ENCODE data around the gene NXPE2.
"Not testable (repeated sequence)": the region's sequence is repeated elsewhere in the genome, so short reads cannot be mapped to it uniquely, and the experiment has no call there.

NXPE2 gene

GRCh38 chr11:114678125-114679036 lies at the start of gene NXPE2:
NXPE2 (plus strand) TSS chr11:114678527; CDS start chr11:114678576, 49 bp downstream.
- DNase-seq, result no peak
- Mint-ChIP-seq H3K9me3 (peaks cover 2% of the 10 kb centered on the region), H3K27me3 (no peaks in the 10 kb centered on the region), H3K36me3 (ENCODE audit: low read depth) (no peaks in the 10 kb centered on the region), H3K4me3 (no peak within 1 kb of the TSS), H3K27ac (no peak within 1 kb of the TSS), H3K4me1 (ENCODE audit: low read depth) (no peaks in the 10 kb centered on the region)

DNA sequence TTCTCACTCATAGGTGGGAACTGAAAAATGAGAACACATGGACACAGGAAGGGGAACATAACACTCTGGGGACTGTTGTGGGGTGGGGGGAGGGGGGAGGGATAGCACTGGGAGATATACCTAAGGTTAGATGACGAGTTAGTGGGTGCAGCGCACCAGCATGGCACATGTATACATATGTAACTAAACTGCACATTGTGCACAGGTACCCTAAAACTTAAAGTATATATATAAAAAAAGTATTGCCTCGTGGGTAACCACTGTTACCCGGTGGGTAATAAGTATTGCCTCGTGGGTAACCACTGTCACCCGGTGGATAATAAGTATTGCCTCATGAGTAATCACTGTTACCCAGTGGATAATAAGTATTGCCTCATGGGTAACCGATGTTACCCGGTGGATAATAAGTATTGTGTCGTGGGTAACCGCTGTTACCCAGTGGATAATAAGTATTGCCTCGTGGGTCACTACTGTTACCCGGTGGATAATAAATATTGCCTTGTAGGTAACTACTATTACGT lies 46.8 kb upstream of the NXPE2 start:
- not testable (repeated sequence) for H3K36me3 Mint-ChIP-seq (ENCODE audit: low read depth); DNase-seq; H3K4me1 Mint-ChIP-seq (ENCODE audit: low read depth)

DNA sequence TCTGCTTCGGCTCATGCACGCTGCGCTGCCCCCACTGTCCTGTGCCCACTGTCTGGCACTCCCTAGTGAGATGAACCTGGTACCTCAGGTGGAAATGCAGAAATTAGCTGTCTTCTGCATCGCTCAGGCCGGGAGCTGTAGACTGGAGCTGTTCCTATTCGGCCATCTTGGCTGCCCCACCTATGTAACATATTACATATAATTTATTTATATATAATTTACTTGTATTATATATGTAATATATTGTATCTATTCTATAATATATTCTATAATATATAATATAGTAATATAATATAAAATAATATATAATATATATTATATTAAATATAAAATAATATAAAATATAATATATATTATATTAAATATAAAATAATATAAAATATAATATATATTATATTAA lies 38.9 kb upstream of the NXPE2 start:
- H3K4me3 Mint-ChIP-seq; H3K36me3 Mint-ChIP-seq (ENCODE audit: low read depth); H3K4me1 Mint-ChIP-seq (ENCODE audit: low read depth); H3K9me3 Mint-ChIP-seq; DNase-seq; H3K27me3 Mint-ChIP-seq; H3K27ac Mint-ChIP-seq: not testable (repeated sequence)

More for the DNA sequence above, 46.8 kb upstream of the NXPE2 start:
- H3K27me3 Mint-ChIP-seq, H3K9me3 Mint-ChIP-seq, H3K4me3 Mint-ChIP-seq, H3K27ac Mint-ChIP-seq: not testable (repeated sequence)

DNA sequence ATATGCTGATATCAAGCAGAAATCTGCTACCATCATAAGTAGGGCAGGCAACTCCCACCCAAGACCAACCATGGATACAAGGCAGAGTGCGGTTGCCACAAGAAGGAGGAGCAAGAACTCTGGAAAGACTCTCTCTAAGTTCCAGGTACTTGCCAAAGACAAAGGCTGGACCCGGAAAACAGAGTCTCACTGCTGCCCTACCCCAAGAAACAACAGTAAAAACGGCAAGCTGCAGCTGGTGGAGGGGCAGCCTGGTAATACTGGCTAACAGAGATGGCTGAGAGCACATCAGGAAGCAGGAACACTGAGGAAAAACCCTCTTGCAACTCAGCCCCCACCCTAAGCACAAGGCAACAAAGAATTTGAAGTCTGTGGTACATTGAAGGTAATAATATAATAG lies 27.7 kb upstream of the NXPE2 start:
- H3K4me1 Mint-ChIP-seq (ENCODE audit: low read depth), result no peaks in the 10 kb centered on the region
- DNase-seq, result no peak
- no peak overlapping the region for H3K27ac Mint-ChIP-seq
- no peak overlapping the region for H3K4me3 Mint-ChIP-seq
- H3K27me3 Mint-ChIP-seq, result peaks cover 5% of the 10 kb centered on the region
- H3K36me3 Mint-ChIP-seq (ENCODE audit: low read depth), result no peaks in the 10 kb centered on the region
- peaks cover 3% of the 10 kb centered on the region for H3K9me3 Mint-ChIP-seq

GRCh38 chr11:114651145-114651718 lies 27.1 kb upstream of the NXPE2 start:
- Mint-ChIP-seq H3K36me3 (ENCODE audit: low read depth) (no peaks in the 10 kb centered on the region), H3K4me1 (ENCODE audit: low read depth) (no peaks in the 10 kb centered on the region), H3K27ac (no peak overlapping the region), H3K9me3 (peaks cover 3% of the 10 kb centered on the region), H3K4me3 (no peak overlapping the region), H3K27me3 (peaks cover 5% of the 10 kb centered on the region)
- no peak for DNase-seq

GRCh38 chr11:114653148-114653547 lies 25.2 kb upstream of the NXPE2 start:
- Mint-ChIP-seq H3K4me3 (no peak overlapping the region), H3K27ac (no peak overlapping the region), H3K9me3 (peaks cover 3% of the 10 kb centered on the region), H3K4me1 (ENCODE audit: low read depth) (no peaks in the 10 kb centered on the region), H3K27me3 (peaks cover under 1% of the 10 kb centered on the region), H3K36me3 (ENCODE audit: low read depth) (no peaks in the 10 kb centered on the region)
- DNase-seq, result no peak

GRCh38 chr11:114664641-114665040 lies 13.7 kb upstream of the NXPE2 start:
- no peak for DNase-seq
- no peaks in the 10 kb centered on the region for H3K9me3 Mint-ChIP-seq
- H3K36me3 Mint-ChIP-seq (ENCODE audit: low read depth), result no peaks in the 10 kb centered on the region
- no peaks in the 10 kb centered on the region for H3K4me1 Mint-ChIP-seq (ENCODE audit: low read depth)
- no peak overlapping the region for H3K27ac Mint-ChIP-seq
- H3K27me3 Mint-ChIP-seq, result no peaks in the 10 kb centered on the region
- no peak overlapping the region for H3K4me3 Mint-ChIP-seq

GRCh38 chr11:114666760-114667159 lies 11.6 kb upstream of the NXPE2 start:
- no peaks in the 10 kb centered on the region for H3K4me1 Mint-ChIP-seq (ENCODE audit: low read depth)
- H3K27ac Mint-ChIP-seq, result no peak overlapping the region
- no peak overlapping the region for H3K4me3 Mint-ChIP-seq
- no peak for DNase-seq
- H3K36me3 Mint-ChIP-seq (ENCODE audit: low read depth), result no peaks in the 10 kb centered on the region
- H3K9me3 Mint-ChIP-seq, result peaks cover 9% of the 10 kb centered on the region
- H3K27me3 Mint-ChIP-seq, result no peaks in the 10 kb centered on the region

- H3K36me3 Mint-ChIP-seq (ENCODE audit: low read depth), result no peaks in the 10 kb centered on the region
- peaks cover 9% of the 10 kb centered on the region for H3K9me3 Mint-ChIP-seq
- H3K4me3 Mint-ChIP-seq, result no peak overlapping the region
- no peak for DNase-seq
- H3K27me3 Mint-ChIP-seq, result no peaks in the 10 kb centered on the region
- H3K27ac Mint-ChIP-seq, result no peak overlapping the region
- no peaks in the 10 kb centered on the region for H3K4me1 Mint-ChIP-seq (ENCODE audit: low read depth)
These were observed 10.2 kb upstream of the NXPE2 start for GRCh38 chr11:114668109-114668508.

- Mint-ChIP-seq H3K4me3 (no peak overlapping the region), H3K36me3 (ENCODE audit: low read depth) (no peaks in the 10 kb centered on the region), H3K27me3 (no peaks in the 10 kb centered on the region), H3K4me1 (ENCODE audit: low read depth) (no peaks in the 10 kb centered on the region), H3K27ac (no peak overlapping the region), H3K9me3 (peaks cover 9% of the 10 kb centered on the region)
- DNase-seq, result no peak
These were observed 4.7 kb upstream of the NXPE2 start for GRCh38 chr11:114673661-114674060.

DNA sequence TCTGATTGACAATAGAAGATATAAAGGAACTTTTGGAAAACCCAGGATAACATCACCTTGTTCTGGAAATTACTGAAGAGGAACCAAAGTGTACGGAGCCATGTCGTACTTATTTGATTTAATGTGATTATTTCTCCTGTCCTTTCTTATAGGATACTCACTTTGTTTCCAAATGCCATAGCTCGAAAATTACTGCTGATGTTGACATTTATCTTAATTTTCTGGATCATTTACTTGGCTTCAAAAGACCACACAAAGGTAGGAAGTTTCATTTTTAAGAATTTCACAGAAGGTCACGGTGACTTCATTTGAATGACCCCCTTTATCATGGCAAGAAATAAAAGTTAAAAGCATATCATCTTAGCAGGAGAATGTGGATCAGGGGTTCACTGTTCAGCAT lies 1.2 kb downstream of the NXPE2 start:
- Mint-ChIP-seq H3K9me3 (peaks cover 5% of the 10 kb centered on the region), H3K27me3 (no peaks in the 10 kb centered on the region), H3K36me3 (ENCODE audit: low read depth) (no peaks in the 10 kb centered on the region), H3K4me1 (ENCODE audit: low read depth) (no peaks in the 10 kb centered on the region), H3K4me3 (no peak overlapping the region), H3K27ac (no peak overlapping the region)
- no peak for DNase-seq

DNA sequence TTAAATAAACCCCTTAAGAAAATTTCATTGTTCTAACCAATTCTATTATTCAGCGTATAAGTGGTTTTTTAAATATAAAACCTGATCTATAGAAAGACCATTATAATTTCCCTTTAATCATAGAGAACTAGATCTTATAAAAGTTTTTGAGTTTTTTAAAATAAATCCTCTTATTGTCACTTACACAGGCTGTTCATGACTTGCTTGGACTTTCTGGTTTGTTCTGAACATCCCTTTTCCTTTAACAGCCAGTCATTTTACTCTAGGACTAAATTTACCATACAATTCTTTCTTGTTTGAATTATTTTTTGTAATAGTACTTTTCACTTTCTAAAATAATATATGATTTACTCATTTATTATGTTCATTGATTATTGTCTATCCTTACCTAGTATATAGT lies 4.7 kb downstream of the NXPE2 start:
- no peak for DNase-seq
- no peak overlapping the region for H3K4me3 Mint-ChIP-seq
- H3K36me3 Mint-ChIP-seq (ENCODE audit: low read depth), result no peaks in the 10 kb centered on the region
- no peaks in the 10 kb centered on the region for H3K27me3 Mint-ChIP-seq
- no peak overlapping the region for H3K27ac Mint-ChIP-seq
- no peaks in the 10 kb centered on the region for H3K4me1 Mint-ChIP-seq (ENCODE audit: low read depth)
- H3K9me3 Mint-ChIP-seq, result peaks cover 5% of the 10 kb centered on the region

DNA sequence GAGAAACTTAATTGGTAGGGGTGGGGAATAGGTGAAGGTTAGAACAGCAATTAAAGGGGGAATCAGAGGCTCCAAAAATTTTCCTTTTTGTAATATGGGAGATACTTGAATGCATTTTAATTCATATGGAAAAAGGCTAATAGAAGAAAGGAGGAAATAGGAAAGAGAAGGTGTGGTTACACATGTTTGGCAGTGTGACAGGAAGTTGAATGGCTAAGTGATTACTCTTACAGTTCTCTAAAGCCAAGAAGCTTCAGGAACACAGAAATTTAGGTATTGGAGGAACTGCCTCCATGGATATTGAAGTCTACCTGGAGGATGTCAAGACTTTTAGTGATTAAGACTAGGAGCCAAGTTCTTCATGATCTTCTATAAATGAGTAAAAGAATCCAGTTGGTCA lies 6.3 kb downstream of the NXPE2 start:
- H3K4me1 Mint-ChIP-seq (ENCODE audit: low read depth), result no peaks in the 10 kb centered on the region
- peaks cover under 1% of the 10 kb centered on the region for H3K27me3 Mint-ChIP-seq
- DNase-seq, result no peak
- no peaks in the 10 kb centered on the region for H3K36me3 Mint-ChIP-seq (ENCODE audit: low read depth)
- no peak overlapping the region for H3K4me3 Mint-ChIP-seq
- H3K27ac Mint-ChIP-seq, result no peak overlapping the region
- H3K9me3 Mint-ChIP-seq, result peaks cover 5% of the 10 kb centered on the region

DNA sequence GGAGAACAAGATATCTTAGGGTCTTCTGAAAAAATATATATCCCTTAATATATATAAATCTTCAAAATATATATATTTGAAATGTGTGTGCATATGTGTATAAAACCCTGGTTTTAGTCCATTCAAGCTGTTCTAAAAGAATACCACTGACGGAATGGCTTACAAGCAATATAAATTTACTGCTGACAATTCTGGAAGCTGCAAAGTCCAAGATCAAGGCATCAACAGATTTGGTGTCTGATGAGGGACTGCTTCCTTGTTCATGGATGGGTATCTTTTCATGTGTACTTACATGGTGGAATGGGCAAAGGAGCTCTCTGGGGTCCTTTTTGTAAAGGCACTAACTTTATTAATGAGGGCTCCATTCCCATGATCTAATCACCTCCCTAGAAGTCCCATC lies 6.8 kb downstream of the NXPE2 start:
- Mint-ChIP-seq H3K4me1 (ENCODE audit: low read depth) (no peaks in the 10 kb centered on the region), H3K9me3 (peaks cover 5% of the 10 kb centered on the region), H3K4me3 (no peak overlapping the region), H3K27me3 (peaks cover 5% of the 10 kb centered on the region), H3K36me3 (ENCODE audit: low read depth) (no peaks in the 10 kb centered on the region), H3K27ac (no peak overlapping the region)
- no peak for DNase-seq

All from activated T-cell treated with anti-CD3 and anti-CD28 coated beads, Interleukin-2, amount 50 U/mL, for 24 hours (primary cell).